Right ventricle myocardium superior (tissue), 1 donor: ENCODE measurements around the gene NTNG1. TPM values are rescaled to one million over a fixed set of nuclear protein-coding genes. Genes with fewer than 3 reads are reported as not detected.

Experiments
- ATAC-seq: fragments of 200-7000 bp; cut with Tn5 transposase; one replicate; pipeline ENCODE4 v1.9.1; 2020; ENCODE audit warnings: mild to moderate bottlenecking; ENCODE audit not compliant: poor library complexity
- DNase-seq: peaks from one replicate; pipeline ENCODE4 v3.0.0-alpha.2; 2020
- intact Hi-C: fragments of 100-400 bp; cut with DNase I; formaldehyde crosslinking; loops from one replicate; pipeline ENCODE4 v1.11.2; 2022
- total RNA-seq: library from RNA; stranded (reverse); fragmentation: NEBNext Ultra II Directional; extraction: Animal tissue kit (Norgen Biotek cat#: 25700); gene quantifications from one replicate; pipeline ENCODE4 v1.2.1, GENCODE V29; 2021
- donor health status: DM: no; HTN: yes; CAD: no; lungs with severe emphysema.

Gene NTNG1
- total RNA-seq, 1 donor from 2014 or later = 0.46 TPM

DNA sequence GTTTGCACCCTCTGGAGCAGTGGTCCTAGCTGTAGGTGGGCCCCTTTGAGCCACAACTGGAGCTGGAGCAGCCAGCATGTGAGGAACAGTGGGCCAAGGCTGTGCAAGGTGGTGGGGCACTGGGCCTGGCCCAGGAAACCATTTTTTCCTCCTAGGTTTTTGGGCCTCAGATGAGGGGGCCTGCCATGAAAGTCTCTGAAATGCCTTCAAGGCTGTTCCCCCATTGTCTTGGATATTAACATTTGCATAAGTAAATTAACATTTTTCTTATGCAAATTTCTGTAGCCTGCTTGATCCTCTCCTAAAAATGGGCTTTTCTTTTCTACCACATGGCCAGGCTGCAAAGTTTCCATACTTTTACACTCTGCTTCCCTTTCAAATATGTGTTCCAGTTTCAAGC lies 212.0 kb downstream of the NTNG1 start:
- ATAC-seq = no peak
- intact Hi-C loops = no loop called here
- DNase-seq = no peak

- ATAC-seq = no peak
- intact Hi-C loops = no loop called here
- DNase-seq = no peak
Measured at GRCh38 chr1:107357376-107357775, 216.5 kb downstream of the NTNG1 start.

GRCh38 chr1:107358619-107359327 lies 217.9 kb downstream of the NTNG1 start:
- intact Hi-C loops = no loop called here
- ATAC-seq (no peak), DNase-seq (no peak)

DNA sequence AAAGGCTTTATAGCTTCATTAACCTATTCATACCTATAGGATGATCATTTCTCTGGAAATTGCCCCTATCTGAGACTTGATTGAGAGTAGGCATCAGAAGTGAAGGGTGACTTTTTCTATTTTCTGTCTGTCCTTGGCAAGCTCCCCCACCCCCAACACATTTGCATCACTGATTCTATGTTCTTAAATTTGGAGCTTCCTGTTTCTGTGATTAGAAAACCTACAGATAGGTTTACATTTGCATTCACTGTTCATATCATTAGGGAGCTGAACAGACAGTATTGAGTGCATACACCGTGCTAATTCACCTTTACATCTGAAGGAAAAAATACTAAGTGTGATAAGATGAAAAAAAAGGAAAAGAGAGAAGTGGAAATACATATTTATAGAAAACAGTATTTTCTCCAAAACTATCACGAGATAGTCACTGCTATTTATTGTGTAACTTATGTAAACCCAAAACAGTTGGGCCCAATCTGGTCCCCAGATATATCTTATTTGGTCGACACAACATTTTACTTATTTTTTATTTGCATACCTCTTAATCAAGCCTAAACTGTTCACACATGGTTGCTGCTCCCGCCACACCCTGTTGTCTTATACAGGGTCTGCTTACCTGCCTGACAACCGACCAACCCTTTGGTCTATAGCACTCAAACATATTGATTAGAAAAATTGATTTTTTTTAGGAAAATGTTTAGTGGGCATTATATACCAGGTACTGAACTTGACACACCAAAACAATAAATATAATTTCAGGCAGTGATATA lies 218.8 kb downstream of the NTNG1 start:
- no peak for ATAC-seq
- DNase-seq = no peak
- intact Hi-C loops = no loop called here

DNA sequence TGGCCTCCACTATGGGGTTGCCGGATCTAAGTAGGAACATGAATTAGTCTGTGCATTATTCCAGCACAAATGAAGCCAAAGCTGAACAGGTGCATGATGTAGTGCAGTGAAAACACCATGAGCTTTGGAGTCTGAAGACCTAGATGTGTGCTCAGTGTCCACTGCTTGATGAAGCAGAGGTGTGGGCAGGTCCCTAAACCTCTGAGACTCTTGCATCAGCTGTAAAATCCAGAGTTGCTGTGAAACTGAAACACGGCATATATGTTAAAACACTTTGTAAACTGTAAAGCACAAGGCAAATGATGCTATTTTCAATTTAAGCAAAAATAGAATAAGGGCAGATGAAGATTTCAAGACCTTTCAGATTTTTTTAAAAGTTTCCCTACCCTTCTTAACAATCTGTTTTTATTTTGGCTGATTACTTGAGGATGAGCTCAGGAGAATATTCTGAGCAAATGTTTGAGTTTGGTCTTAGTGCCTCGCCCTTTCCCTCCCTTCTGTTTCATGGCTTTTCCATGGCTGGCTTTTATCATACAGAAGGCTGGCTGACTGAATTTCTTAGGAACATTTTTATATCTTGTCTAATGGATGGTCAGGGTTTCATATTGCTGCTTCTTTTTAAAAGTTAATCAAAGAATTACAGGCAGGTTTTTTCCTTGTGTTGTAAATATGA lies 221.8 kb downstream of the NTNG1 start:
- ATAC-seq (no peak), DNase-seq (no peak)
- intact Hi-C loops = no loop called here

- intact Hi-C loops = no loop called here
- ATAC-seq = no peak
- DNase-seq = no peak
Measured at GRCh38 chr1:107363154-107363553, 222.3 kb downstream of the NTNG1 start.

DNA sequence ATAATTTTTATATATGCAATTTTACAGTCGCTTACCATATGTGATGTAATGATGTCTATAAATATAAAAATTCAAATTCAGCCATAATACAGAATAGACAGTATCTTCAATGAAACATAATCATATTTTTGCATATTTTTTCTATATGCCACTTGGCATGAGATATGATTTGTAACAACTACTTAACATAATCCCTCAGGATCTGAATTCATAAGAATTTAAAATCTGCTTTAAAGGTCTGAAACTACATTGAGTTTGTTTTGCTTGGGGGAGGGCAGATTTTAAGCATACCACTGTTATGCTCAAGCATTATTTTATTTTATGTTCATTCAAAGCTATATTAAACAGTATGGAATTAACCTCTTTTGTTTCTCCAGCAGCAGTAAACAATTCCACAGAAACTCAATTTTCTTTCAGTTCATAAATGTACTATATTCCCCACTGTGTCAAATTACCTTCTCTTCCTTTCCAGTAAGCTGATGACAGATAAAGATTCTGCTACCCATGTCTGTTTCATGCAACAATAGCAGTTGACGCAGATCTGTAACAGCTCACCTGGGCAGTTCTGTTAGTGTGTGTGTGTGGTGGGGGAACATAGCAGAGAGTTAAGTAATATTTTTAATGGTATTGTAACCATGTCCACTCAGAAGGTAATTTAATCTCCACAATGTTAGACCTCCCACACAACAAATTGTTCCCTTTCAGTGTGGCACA lies 224.8 kb downstream of the NTNG1 start:
- ATAC-seq = no peak
- DNase-seq = no peak
- intact Hi-C loops = no loop called here

- ATAC-seq (no peak), DNase-seq (no peak)
- intact Hi-C loops = no loop called here
Measured at GRCh38 chr1:107378426-107378825, 237.6 kb downstream of the NTNG1 start.

GRCh38 chr1:107378866-107379265 lies 238.0 kb downstream of the NTNG1 start:
- intact Hi-C loops = no loop called here
- ATAC-seq (no peak), DNase-seq (no peak)

GRCh38 chr1:107379826-107380225 lies 239.0 kb downstream of the NTNG1 start:
- ATAC-seq (no peak), DNase-seq (no peak)
- intact Hi-C loops = no loop called here

DNA sequence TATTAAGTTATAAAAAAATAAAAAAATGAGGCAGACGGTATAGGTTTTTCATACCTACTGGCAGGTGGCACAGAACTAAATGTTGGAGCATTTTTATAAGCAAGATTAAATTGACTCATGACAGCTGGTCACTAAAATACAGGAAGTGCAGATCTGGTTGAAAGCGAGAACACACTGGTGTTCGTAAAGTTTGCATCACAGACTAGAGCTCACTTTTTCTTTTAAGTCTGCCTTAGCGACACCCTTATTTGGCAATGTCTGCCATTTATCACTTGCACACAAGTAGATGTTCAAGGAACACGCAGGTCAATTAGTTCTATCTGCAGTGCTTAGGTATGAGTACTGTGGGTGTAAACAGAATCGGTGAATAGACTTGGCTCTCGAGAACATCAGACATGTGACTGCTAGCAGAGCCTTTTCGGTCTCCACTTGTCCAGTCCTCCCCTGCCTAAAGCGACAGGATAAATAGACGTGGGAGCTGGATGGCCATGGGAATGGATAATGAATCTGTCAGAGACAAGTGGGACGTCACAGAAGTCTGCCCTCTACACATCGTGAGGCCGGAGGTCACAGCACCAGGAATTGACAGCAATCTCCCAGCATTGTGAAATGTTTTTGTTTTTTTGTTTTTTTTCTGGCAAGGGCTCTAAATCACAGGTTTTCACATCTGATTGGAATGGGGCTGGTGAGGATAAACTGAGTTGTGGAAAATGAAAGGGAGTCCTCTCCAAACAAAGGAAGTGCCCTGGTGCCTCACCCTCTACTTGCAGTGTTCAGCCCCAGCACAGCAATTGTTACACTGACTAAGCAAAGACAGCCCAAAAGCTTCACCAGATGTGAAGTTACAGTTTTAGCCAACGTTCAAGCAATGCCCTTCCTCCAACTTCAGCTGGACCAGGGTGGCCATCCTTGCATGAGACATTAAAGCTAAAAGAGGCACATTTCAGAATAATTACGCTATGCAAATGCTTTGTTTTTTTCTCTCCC lies 248.9 kb downstream of the NTNG1 start:
- DNase-seq = no peak
- ATAC-seq = no peak

GRCh38 chr1:107394301-107394700 lies 253.5 kb downstream of the NTNG1 start:
- ATAC-seq (no peak), DNase-seq (no peak)
- intact Hi-C loops = no loop called here

More for the DNA sequence above, 248.9 kb downstream of the NTNG1 start:
- intact Hi-C loops = no loop called here

- intact Hi-C loops = no loop called here
- DNase-seq (no peak), ATAC-seq (no peak)
Measured at GRCh38 chr1:107401704-107402103, 260.9 kb downstream of the NTNG1 start.

- intact Hi-C loops = no loop called here
- DNase-seq (no peak), ATAC-seq (no peak)
Measured at GRCh38 chr1:107404756-107405155, 263.9 kb downstream of the NTNG1 start.

DNA sequence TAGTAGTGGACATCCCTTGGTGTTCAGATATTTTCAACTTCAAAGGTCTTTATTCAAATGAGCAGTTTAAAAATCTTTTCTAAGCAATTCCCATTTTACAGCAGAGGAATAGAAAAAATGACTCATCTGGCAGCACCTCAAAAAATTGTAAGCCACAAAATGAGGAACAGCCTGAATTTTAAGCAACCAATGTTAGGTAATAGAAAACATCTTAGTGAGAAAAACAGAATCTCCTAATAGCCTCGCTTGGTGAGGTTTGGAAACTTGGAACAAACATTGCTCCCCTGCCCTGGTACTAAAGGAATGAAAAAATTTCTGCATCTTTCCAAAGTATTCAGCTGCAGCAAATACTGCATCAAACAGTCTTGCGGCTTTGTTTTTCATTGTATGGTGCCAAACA lies 264.4 kb downstream of the NTNG1 start:
- intact Hi-C loops = no loop called here
- ATAC-seq (no peak), DNase-seq (no peak)

GRCh38 chr1:107407011-107407410 lies 266.2 kb downstream of the NTNG1 start:
- ATAC-seq = no peak
- DNase-seq = no peak
- intact Hi-C loops = no loop called here

DNA sequence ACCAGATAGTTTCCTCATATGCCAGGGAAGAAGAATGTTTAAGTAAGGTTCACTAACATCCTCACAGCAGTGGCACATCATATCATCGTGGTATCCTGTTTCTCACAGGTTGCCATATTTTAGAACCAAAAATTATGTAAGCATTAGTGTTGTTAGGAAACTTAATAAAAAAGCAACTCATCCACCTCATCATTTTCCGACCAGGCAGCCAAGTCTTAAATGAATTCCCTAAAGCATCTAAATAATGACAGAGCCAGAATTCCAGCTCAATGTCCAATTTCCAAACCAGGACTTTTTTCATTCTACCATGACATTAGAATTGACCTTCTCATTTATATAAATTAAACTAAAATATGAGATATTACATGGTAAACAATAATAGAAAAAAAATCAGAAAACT lies 272.7 kb downstream of the NTNG1 start:
- DNase-seq (no peak), ATAC-seq (no peak)
- intact Hi-C loops = no loop called here

DNA sequence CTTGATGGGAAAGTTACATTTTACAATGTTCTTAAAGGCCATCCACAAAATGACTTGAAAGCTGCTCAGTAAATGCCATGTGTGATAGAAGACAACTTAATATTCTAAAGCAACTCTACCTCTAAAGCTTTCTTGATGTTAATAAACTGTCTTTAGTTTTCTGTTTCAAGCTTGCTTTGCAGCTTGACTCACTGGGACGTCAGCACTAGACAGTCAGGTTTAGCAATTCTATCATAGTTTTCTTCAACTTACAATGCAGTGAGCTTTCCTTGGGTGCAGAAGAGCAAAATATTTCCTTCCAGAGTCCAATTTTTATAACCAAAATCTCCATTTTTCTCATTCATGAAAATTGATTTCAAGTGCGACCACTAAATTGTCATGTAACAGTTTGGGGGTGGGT lies 273.1 kb downstream of the NTNG1 start:
- intact Hi-C loops = no loop called here
- ATAC-seq = no peak
- DNase-seq = no peak
